22Rv1 (cell line): ENCODE results near the gene ZNF212.
"Not testable (repeated sequence)": the region's sequence is repeated elsewhere in the genome, so short reads cannot be mapped to it uniquely, and the experiment has no call there.

ENCODE experiments used
- H3K27ac ChIP-seq: fragments of 450-650 bp; 2 replicates; pipeline ENCODE4 v1.5.1; 2017
- CTCF ChIP-seq: fragments of 450-650 bp; IDR thresholded peaks from 2 replicates; pipeline ENCODE4 v1.5.1; 2017; ENCODE audit warnings: mild to moderate bottlenecking
- ZFX ChIP-seq: fragments of 450-650 bp; IDR thresholded peaks from 2 replicates; pipeline ENCODE4 v1.6.1; 2017; ENCODE audit warnings: antibody characterized with exemption, borderline replicate concordance

ZNF212 gene

GRCh38 chr7:149257146-149257545 is 17.7 kb downstream of the ZNF212 start:
- TF ChIP-seq ZFX (no peak), CTCF (no peak)
- no peak overlapping the region for H3K27ac ChIP-seq

GRCh38 chr7:149261316-149261828 is 21.9 kb downstream of the ZNF212 start:
- TF ChIP-seq ZFX = no peak
- no peak for TF ChIP-seq CTCF
- H3K27ac ChIP-seq = peak overlapping the region; percentile 84

GRCh38 chr7:149261829-149262617 is 22.6 kb downstream of the ZNF212 start, which contains the start of gene ZNF783:
Gene ZNF783, plus strand, starts transcription at chr7:149262196. Its CDS starts 138 bp downstream, at chr7:149262334.
- peak within 1 kb of the TSS; percentile 84 for H3K27ac ChIP-seq
- TF ChIP-seq CTCF (peak; percentile 98), ZFX (0 out of 2 replicates have a peak, but pooled peaks have one; percentile 63)

GRCh38 chr7:149266451-149266850 is 27.0 kb downstream of the ZNF212 start:
- H3K27ac ChIP-seq = no peak overlapping the region
- TF ChIP-seq ZFX = no peak
- no peak for TF ChIP-seq CTCF

GRCh38 chr7:149267733-149268132 is 28.3 kb downstream of the ZNF212 start:
- TF ChIP-seq ZFX (no peak), CTCF (no peak)
- no peak overlapping the region for H3K27ac ChIP-seq

- not testable (repeated sequence) for H3K27ac ChIP-seq
Observed at GRCh38 chr7:149274424-149274823, 35.0 kb downstream of the ZNF212 start.

- H3K27ac ChIP-seq = no peak overlapping the region
- TF ChIP-seq CTCF (no peak), ZFX (no peak)
Observed at GRCh38 chr7:149277871-149278270, 38.4 kb downstream of the ZNF212 start.

GRCh38 chr7:149278396-149278795 is 38.9 kb downstream of the ZNF212 start:
- no peak overlapping the region for H3K27ac ChIP-seq
- TF ChIP-seq CTCF (no peak), ZFX (no peak)
